HCT116 (cell line): ENCODE data around the gene CLCN5. TPM values are rescaled to one million over a fixed set of nuclear protein-coding genes. Genes with fewer than 3 reads are reported as not detected.

ENCODE experiments used
- ATAC-seq: fragments of 200-7000 bp; cut with Tn5 transposase; 2 replicates; pipeline ENCODE4 v1.9.1; 2020; ENCODE audit warnings: mild to moderate bottlenecking, moderate library complexity
- BruUV-seq: library from RNA; stranded (reverse); fragments of 400-500 nt; replicated peaks from 2 replicates; lab custom pipeline; 2021; lab: Mats Ljungman, UMichigan
- CTCF ChIA-PET: fragments of 300-600 bp; sonication (Branson Sonifier 250); formaldehyde crosslinking; loops from one replicate; lab custom pipeline; 2021; ENCODE audit warnings: antibody characterized with exemption; lab: Charles Lee
- POLR2A ChIA-PET: fragments of 300-600, 350-600 bp; sonication (Branson Sonifier 250); formaldehyde crosslinking; loops from one replicate; lab custom pipeline; 2021; ENCODE audit warnings: antibody characterized with exemption; lab: Charles Lee
- RAD21 ChIA-PET, 2 experiments: fragments of 300-600 bp; sonication (Branson Sonifier 250); formaldehyde crosslinking; loops; one replicate each; lab custom pipeline; 2023; ENCODE audit warnings: low total read pairs in 2 of 2; ENCODE audit not compliant: uncharacterized antibody in 2 of 2, unreplicated experiment in 2 of 2, low non-redundant PET in 1 of 2; lab: Charles Lee
- DNase-seq: peaks from one replicate; pipeline ENCODE4 v3.0.0-alpha.2; 2010; ENCODE audit warnings: low read depth, low spot score
- H2AFZ ChIP-seq: fragments of 200-600 bp; shearing (Covaris generic), sonication (generic); 2 replicates; pipeline ENCODE4 v1.6.1; 2017; ENCODE audit warnings: low read depth, mixed run types, mixed read lengths, antibody characterized with exemption, low read length; ENCODE audit not compliant: poor library complexity, severe bottlenecking
- H3K27ac ChIP-seq: 2 replicates; pipeline ENCODE4 v1.5.1; 2012; ENCODE audit warnings: low read depth, low read length
- H3K27me3 ChIP-seq: fragments of 200-600 bp; sonication (generic); 2 replicates; pipeline ENCODE4 v1.6.1; 2016; ENCODE audit warnings: mixed run types, low read length, mixed read lengths; ENCODE audit not compliant: insufficient read depth
- H3K36me3 ChIP-seq, 2 experiments: fragments of 200-500 bp in 1 of 2; fragments of 200-600 bp in 1 of 2; sonication (Bioruptor generic) in 1 of 2; sonication (generic) in 1 of 2; 2 replicates each; pipeline versions ENCODE4 v1.5.1 to v1.6.1; 2014 to 2016; ENCODE audit warnings: low read length in 2 of 2, inconsistent platforms in 1 of 2, mixed read lengths in 1 of 2, mixed run types in 1 of 2; ENCODE audit not compliant: insufficient read depth in 2 of 2, control insufficient read depth in 1 of 2
- H3K4me1 ChIP-seq, 2 experiments: fragments of 200-600 bp in 1 of 2; sonication (generic) in 1 of 2; 2 replicates each; pipeline versions ENCODE4 v1.5.1 to v1.6.1; 2012 to 2017; ENCODE audit warnings: low read length in 2 of 2, inconsistent platforms in 1 of 2, mild to moderate bottlenecking in 1 of 2, mixed read lengths in 1 of 2, mixed run types in 1 of 2, moderate library complexity in 1 of 2; ENCODE audit not compliant: insufficient read depth in 2 of 2, control insufficient read depth in 1 of 2
- H3K4me2 ChIP-seq: fragments of 200-600 bp; sonication (generic); 2 replicates; pipeline ENCODE4 v1.6.1; 2017; ENCODE audit warnings: mixed run types, low read length, mixed read lengths
- H3K4me3 ChIP-seq, 2 experiments: fragments of 200-600 bp in 1 of 2; sonication (generic) in 1 of 2; replicated peaks in 1 of 2; 2 replicates each; pipeline ENCODE4 v1.5.1; 2011 to 2016; ENCODE audit warnings: low read length in 2 of 2, control low read depth in 1 of 2, low read depth in 1 of 2, mild to moderate bottlenecking in 1 of 2, mixed read lengths in 1 of 2, mixed run types in 1 of 2
- H3K79me2 ChIP-seq: fragments of 200-600 bp; sonication (generic); 2 replicates; pipeline ENCODE4 v1.6.1; 2017; ENCODE audit warnings: mild to moderate bottlenecking, mixed run types, low read length, moderate library complexity, mixed read lengths; ENCODE audit not compliant: insufficient read depth
- H3K9ac ChIP-seq: fragments of 200-600 bp; sonication (generic); 2 replicates; pipeline ENCODE4 v1.6.1; 2016; ENCODE audit warnings: low read length, mixed read lengths
- H3K9me2 ChIP-seq: fragments of 200-600 bp; sonication (generic), shearing (Covaris generic); 2 replicates; pipeline ENCODE4 v1.6.1; 2017; ENCODE audit warnings: mixed run types, mild to moderate bottlenecking, moderate library complexity; ENCODE audit not compliant: insufficient read depth
- H3K9me3 ChIP-seq, 2 experiments: fragments of 200-500 bp in 1 of 2; fragments of 200-600 bp in 1 of 2; sonication (Bioruptor generic) in 1 of 2; sonication (generic) in 1 of 2; 2 replicates each; pipeline ENCODE4 v1.6.1; 2014 to 2017; ENCODE audit warnings: low read length in 2 of 2, mixed read lengths in 2 of 2, inconsistent platforms in 1 of 2, low read depth in 1 of 2, mild to moderate bottlenecking in 1 of 2, mixed run types in 1 of 2, moderate library complexity in 1 of 2; ENCODE audit not compliant: control insufficient read depth in 1 of 2, insufficient read depth in 1 of 2
- H4K20me1 ChIP-seq: fragments of 200-600 bp; sonication (generic), shearing (Covaris generic); 2 replicates; pipeline ENCODE4 v1.6.1; 2017; ENCODE audit warnings: mixed run types, mild to moderate bottlenecking, moderate library complexity; ENCODE audit not compliant: insufficient read depth
- CBX3 ChIP-seq: IDR thresholded peaks from 2 replicates; pipeline ENCODE4 v1.6.1; 2012; ENCODE audit warnings: low read depth
- CEBPB ChIP-seq: IDR thresholded peaks from 2 replicates; pipeline ENCODE4 v1.6.1; 2012; ENCODE audit warnings: low read depth
- ELF1 ChIP-seq: IDR thresholded peaks from 2 replicates; pipeline ENCODE4 v1.6.1; 2012; ENCODE audit warnings: low read depth, borderline replicate concordance
- FOSL1 ChIP-seq: IDR thresholded peaks from 2 replicates; pipeline ENCODE4 v1.6.1; 2012; ENCODE audit warnings: low read depth
- POLR2A ChIP-seq: IDR thresholded peaks from 2 replicates; pipeline ENCODE4 v1.7.0; 2011; ENCODE audit warnings: borderline replicate concordance; ENCODE audit not compliant: insufficient read depth, insufficient read length; ENCODE audit errors: extremely low read depth
- POLR2AphosphoS5 ChIP-seq: IDR thresholded peaks from 2 replicates; pipeline ENCODE4 v1.6.1; 2011; ENCODE audit warnings: mild to moderate bottlenecking, low read depth, low read length, moderate library complexity
- RAD21 ChIP-seq: IDR thresholded peaks from 2 replicates; pipeline ENCODE4 v1.6.1; 2012; ENCODE audit warnings: low read depth, mild to moderate bottlenecking
- ZFX ChIP-seq: fragments of 450-650 bp; IDR thresholded peaks from 2 replicates; pipeline ENCODE4 v1.6.1; 2017
- intact Hi-C: fragments of 100-400 bp; cut with micrococcal nuclease; formaldehyde crosslinking; loops from 2 replicates; pipeline ENCODE4 v1.10.0; 2022
- total RNA-seq: library from RNA; stranded (reverse); gene quantifications from one replicate; pipeline ENCODE4 v1.2.1, GENCODE V29; 2021; ENCODE audit not compliant: unreplicated experiment
- TF ChIP-seq, protein P1 (sequence below): IDR thresholded peaks from 2 replicates; pipeline ENCODE4 v1.6.1; 2011; ENCODE audit warnings: mild to moderate bottlenecking, low read length, moderate library complexity; ENCODE audit not compliant: insufficient replicate concordance; ENCODE audit errors: extremely low read depth
- TF ChIP-seq, protein P2 (sequence below), 3 experiments: fragments of 200-600 bp in 1 of 3; sonication (generic) in 1 of 3; IDR thresholded peaks in 2 of 3; conservative IDR thresholded peaks in 1 of 3; 2 replicates each; pipeline ENCODE4 v1.5.1; 2012 to 2017; ENCODE audit warnings: low read depth in 2 of 3, low read length in 2 of 3, antibody characterized with exemption in 1 of 3, borderline replicate concordance in 1 of 3, control low read depth in 1 of 3, mild to moderate bottlenecking in 1 of 3, mixed read lengths in 1 of 3, mixed run types in 1 of 3, moderate library complexity in 1 of 3; ENCODE audit not compliant: insufficient read depth in 1 of 3

The CLCN5 gene
- total RNA-seq, 1 experiment from 2014 or later = 6.1 TPM

DNA sequence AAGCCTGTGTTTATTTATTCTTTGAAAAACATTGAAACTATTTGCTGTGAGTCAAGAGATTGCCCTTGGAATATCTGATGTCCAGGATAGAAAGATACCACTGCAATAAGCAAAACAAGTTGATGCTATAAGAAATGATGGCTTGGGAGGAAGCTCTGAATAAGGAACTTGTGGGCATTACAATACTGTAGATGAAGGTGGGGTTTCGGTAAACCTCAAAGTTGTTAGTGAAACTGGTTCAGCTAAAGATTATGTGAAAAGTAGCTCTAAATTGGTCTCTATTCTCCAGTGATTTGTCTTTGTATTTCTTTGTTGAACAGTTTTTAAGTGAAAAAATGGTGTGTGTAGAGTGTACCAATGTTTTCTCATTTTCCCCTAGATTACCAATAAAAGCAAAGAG lies 149.7 kb downstream of the CLCN5 start:
- no peaks in the 10 kb centered on the region for H3K4me1 ChIP-seq
- H3K9me2 ChIP-seq = no peaks in the 10 kb centered on the region
- H3K27me3 ChIP-seq = no peaks in the 10 kb centered on the region
- H3K36me3 ChIP-seq = no peaks in the 10 kb centered on the region
- ATAC-seq (no peak), DNase-seq (no peak)
- no TSS peak for BruUV-seq
- H3K27ac ChIP-seq = no peak overlapping the region
- no peak overlapping the region for H3K4me3 ChIP-seq
- no peak overlapping the region for H3K4me2 ChIP-seq
- no peak overlapping the region for H3K9ac ChIP-seq
- POLR2A ChIA-PET = no interaction called here
- RAD21 ChIA-PET = no interaction called here
- CTCF ChIA-PET = no interaction called here
- intact Hi-C loops = no loop called here
- H3K9me3 ChIP-seq = no peaks in the 10 kb centered on the region
- H3K79me2 ChIP-seq = no peaks in the 10 kb centered on the region
- TF ChIP-seq ZFX = no peak
- TF ChIP-seq POLR2AphosphoS5 = no peak
- no peak for TF ChIP-seq CEBPB
- no peak for TF ChIP-seq RAD21
- TF ChIP-seq, protein P1, sequence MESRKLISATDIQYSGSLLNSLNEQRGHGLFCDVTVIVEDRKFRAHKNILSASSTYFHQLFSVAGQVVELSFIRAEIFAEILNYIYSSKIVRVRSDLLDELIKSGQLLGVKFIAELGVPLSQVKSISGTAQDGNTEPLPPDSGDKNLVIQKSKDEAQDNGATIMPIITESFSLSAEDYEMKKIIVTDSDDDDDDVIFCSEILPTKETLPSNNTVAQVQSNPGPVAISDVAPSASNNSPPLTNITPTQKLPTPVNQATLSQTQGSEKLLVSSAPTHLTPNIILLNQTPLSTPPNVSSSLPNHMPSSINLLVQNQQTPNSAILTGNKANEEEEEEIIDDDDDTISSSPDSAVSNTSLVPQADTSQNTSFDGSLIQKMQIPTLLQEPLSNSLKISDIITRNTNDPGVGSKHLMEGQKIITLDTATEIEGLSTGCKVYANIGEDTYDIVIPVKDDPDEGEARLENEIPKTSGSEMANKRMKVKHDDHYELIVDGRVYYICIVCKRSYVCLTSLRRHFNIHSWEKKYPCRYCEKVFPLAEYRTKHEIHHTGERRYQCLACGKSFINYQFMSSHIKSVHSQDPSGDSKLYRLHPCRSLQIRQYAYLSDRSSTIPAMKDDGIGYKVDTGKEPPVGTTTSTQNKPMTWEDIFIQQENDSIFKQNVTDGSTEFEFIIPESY = no peak
- TF ChIP-seq, protein P2, sequence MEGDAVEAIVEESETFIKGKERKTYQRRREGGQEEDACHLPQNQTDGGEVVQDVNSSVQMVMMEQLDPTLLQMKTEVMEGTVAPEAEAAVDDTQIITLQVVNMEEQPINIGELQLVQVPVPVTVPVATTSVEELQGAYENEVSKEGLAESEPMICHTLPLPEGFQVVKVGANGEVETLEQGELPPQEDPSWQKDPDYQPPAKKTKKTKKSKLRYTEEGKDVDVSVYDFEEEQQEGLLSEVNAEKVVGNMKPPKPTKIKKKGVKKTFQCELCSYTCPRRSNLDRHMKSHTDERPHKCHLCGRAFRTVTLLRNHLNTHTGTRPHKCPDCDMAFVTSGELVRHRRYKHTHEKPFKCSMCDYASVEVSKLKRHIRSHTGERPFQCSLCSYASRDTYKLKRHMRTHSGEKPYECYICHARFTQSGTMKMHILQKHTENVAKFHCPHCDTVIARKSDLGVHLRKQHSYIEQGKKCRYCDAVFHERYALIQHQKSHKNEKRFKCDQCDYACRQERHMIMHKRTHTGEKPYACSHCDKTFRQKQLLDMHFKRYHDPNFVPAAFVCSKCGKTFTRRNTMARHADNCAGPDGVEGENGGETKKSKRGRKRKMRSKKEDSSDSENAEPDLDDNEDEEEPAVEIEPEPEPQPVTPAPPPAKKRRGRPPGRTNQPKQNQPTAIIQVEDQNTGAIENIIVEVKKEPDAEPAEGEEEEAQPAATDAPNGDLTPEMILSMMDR (IDR thresholded peaks at IDR 0.05 in 2 of 3, conservative IDR thresholded peaks at IDR 0.05 in 1 of 3; ENCODE audit: borderline replicate concordance in 1 of 3, insufficient read depth in 1 of 3, low read depth in 2 of 3, low read length in 2 of 3) = no peak
- TF ChIP-seq ELF1 = no peak
- no peak for TF ChIP-seq FOSL1
- TF ChIP-seq CBX3 = no peak
- TF ChIP-seq POLR2A = no peak
- H2AFZ ChIP-seq = no peak overlapping the region
- H4K20me1 ChIP-seq = no peaks in the 10 kb centered on the region
